Activated CD4-positive, CD25-positive, alpha-beta regulatory T cell treated with anti-CD3 and anti-CD28 coated beads, Interleukin-2, amount 50 U/mL, for 16 hours (primary cell): ENCODE data around the gene ZNF689.

Source experiments
- DNase-seq: peaks from one replicate; pipeline ENCODE4 v3.0.0-alpha.2; 2020; ENCODE audit warnings: low read depth, low spot score

The ZNF689 gene

GRCh38 chr16:30562021-30562420 is 48.2 kb downstream of the ZNF689 start:
- DNase-seq = no peak

DNA sequence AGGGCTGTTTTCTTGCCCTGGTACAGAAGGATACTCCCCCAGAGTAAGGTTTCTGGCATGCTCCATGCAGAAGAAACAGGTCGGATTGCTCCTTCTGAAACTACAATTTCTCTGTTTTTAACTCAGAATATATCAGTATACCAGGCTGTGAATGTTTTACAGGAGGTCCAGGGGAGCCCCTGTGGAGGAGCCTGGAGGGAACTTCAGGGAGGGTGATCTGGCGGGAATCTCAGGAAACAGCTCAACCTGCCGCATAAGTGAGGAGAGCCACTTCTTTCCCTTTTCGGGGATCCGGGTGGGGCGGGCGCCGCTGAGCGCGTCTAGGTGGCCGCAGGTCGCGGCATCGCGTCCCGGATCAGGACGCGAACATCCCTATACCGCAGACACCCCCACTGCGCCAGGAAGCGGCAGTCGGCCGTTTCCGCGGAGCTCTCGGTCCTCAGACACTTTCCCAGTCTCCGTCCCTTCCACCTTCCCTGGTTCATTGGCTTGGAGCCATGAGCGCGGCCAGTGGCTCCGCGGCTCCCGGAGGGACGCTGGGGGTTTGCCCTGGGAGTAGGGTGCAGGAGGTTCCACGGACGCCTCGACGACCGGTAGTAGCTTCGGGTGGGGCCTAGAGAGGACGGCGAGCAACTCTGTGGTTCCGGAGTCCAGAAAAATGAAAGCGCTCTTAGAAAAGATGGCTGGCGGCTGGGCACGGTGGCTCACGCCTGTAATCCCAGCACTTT is 48.9 kb downstream of the ZNF689 start:
- DNase-seq = no peak

- DNase-seq = no peak
Measured at GRCh38 chr16:30559690-30560089, 50.5 kb downstream of the ZNF689 start.

- DNase-seq = no peak
Measured at GRCh38 chr16:30558789-30559377, 51.3 kb downstream of the ZNF689 start.

DNA sequence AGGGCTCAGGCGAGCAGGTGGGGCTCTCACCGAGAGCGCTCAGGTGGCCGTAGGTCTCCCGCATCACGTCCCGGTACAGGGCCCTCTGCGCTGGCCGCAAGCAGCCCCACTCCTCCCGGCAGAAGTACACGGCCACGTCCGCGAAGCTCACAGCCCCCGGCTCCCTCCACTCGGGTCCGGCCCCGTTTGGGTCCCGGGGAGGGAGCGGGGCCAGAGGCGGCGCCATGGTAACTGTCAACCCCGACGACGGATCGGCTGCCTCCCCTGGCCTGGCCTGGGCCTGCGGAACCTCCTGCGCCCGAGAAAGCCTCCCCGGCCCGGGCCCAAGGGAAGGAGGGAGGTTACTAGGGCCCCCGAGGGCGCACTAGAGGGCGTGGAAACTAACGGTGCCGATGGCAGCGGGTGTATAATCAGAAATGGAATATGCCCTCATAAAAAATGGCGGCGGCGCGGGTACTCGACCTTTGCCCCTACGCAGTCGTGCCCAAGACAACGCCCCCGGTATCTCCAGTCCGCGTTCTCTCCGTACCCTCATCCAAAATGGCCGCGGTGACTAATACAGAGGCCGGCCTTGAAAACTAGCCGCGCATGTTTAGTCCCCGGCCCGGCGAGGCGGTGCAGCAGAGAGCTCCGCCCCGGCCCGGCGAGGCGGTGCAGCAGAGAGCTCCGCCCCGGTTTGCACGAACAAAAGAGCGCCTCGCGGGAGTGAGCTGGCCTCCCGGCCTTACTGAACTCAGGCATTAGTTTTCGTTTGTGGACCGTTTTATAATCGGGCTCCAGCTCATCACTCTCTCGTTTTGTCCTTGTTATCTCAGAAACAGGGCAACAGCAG is 52.0 kb downstream of the ZNF689 start, which contains the start of gene ZNF764:
TSS of gene ZNF764 (minus strand) at position 418 of the 832 bp plus-strand sequence. CDS start at position 226, 192 bp downstream.
- peak; percentile 96 for DNase-seq

DNA sequence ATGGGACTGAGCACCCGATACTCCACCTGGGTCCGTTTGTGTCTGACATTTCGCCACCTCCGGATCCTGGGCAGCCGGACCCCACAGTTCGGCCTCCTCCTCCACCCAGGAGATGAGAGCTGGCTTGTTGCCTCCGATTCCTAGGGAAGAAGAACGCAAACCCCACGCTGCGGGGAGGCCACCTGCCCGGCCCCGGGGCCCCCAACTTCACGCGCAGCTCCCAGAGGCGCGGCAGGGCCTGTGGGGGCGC is 52.6 kb downstream of the ZNF689 start:
- DNase-seq = no peak

- no peak for DNase-seq
Measured at GRCh38 chr16:30556125-30556473, 54.1 kb downstream of the ZNF689 start.

DNA sequence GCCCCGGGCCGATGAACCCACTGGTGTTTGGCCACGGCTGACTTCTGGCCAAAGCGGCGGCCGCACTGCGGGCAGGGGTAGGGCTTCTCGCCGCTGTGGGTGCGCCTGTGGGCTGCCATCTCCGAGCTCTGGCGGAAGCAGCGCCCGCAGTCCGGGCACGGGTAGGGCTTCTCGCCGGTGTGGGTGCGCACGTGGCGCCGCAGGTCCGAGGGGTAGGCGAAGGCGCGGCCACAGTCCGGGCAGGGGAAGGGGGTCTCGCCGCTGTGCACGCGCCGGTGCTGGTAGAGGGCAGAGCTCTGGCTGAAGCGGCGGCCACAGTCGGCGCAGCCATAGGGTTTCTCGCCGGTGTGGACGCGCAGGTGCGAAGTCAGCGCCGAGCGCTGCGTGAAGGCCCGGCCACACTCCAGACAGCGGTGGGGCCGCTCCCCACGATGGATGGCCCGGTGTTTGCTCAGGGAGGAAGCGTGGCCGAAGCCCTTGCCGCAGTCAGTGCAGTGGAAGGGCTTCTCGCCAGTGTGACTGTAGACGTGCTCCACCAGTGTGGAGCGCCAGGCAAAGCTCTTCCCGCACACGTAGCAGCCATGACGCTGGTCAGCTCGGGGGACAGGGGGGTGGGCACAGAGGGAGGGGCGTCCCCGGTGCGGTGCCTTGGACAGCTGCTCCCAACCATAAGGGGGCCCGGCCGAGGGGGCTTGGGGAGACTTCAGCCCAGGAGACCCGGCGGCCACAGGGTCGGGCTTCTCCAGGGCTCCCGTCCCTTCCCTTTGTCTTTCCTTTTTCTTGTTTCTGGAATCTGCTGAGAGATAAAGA is 54.7 kb downstream of the ZNF689 start:
- no peak for DNase-seq

GRCh38 chr16:30554557-30555314 is 55.5 kb downstream of the ZNF689 start:
- DNase-seq = no peak

GRCh38 chr16:30553393-30553899 is 56.7 kb downstream of the ZNF689 start:
- no peak for DNase-seq

- DNase-seq = no peak
Measured at GRCh38 chr16:30552956-30553355, 57.2 kb downstream of the ZNF689 start.
